Skin of body (tissue), 2 donors: ENCODE measurements around the gene GNAS. TPM values are rescaled to one million over a fixed set of nuclear protein-coding genes. Genes with fewer than 3 reads are reported as not detected.
"Not testable (repeated sequence)": the region's sequence is repeated elsewhere in the genome, so short reads cannot be mapped to it uniquely, and the experiment has no call there.

Experiments used
- DNase-seq: peaks from one replicate; lab custom pipeline; 2025; lab: John Stamatoyannopoulos, UW
- total RNA-seq: library from RNA; depleted of rRNA; stranded (reverse); fragments of >200 nt; gene quantifications from one replicate; pipeline ENCODE4 v1.2.3, GENCODE V29; 2014

Gene GNAS
- total RNA-seq, 1 donor from 2014 or later: 604 TPM

GRCh38 chr20:58828136-58828535 is 24.4 kb upstream of the GNAS start:
- DNase-seq: no peak

- not testable (repeated sequence) for DNase-seq
Measured at GRCh38 chr20:58828804-58829203, 23.7 kb upstream of the GNAS start.

GRCh38 chr20:58829531-58829941 is 23.0 kb upstream of the GNAS start:
- DNase-seq: no peak

GRCh38 chr20:58832457-58832856 is 20.1 kb upstream of the GNAS start:
- DNase-seq: no peak

- no peak for DNase-seq
Measured at GRCh38 chr20:58833921-58834320, 18.6 kb upstream of the GNAS start.

GRCh38 chr20:58835231-58835630 is 17.3 kb upstream of the GNAS start:
- no peak for DNase-seq

GRCh38 chr20:58836616-58837204 is 15.8 kb upstream of the GNAS start:
- DNase-seq: no peak

GRCh38 chr20:58837717-58838116 is 14.8 kb upstream of the GNAS start:
- no peak for DNase-seq

- no peak for DNase-seq
Measured at GRCh38 chr20:58838174-58838573, 14.3 kb upstream of the GNAS start.

- DNase-seq: no peak
Measured at GRCh38 chr20:58839474-58839874, 13.0 kb upstream of the GNAS start.

GRCh38 chr20:58839991-58840747 is 12.3 kb upstream of the GNAS start:
- no peak for DNase-seq

GRCh38 chr20:58840816-58841538 is 11.5 kb upstream of the GNAS start:
- no peak for DNase-seq

- DNase-seq: no peak
Measured at GRCh38 chr20:58841539-58842264, 10.8 kb upstream of the GNAS start.

GRCh38 chr20:58842276-58842675 is 10.2 kb upstream of the GNAS start:
- DNase-seq: no peak

GRCh38 chr20:58843128-58843556 is 9.4 kb upstream of the GNAS start:
- no peak for DNase-seq

GRCh38 chr20:58845706-58846105 is 6.8 kb upstream of the GNAS start:
- DNase-seq: no peak

- no peak for DNase-seq
Measured at GRCh38 chr20:58847463-58847862, 5.1 kb upstream of the GNAS start.

GRCh38 chr20:58850693-58851174 is 1.8 kb upstream of the GNAS start, which contains the start of gene GNAS-AS1:
TSS of gene GNAS-AS1 (minus strand) at chr20:58850902.
- DNase-seq: peak; percentile 55

GRCh38 chr20:58851221-58851968 is 1.1 kb upstream of the GNAS start:
- no peak for DNase-seq

- no peak for DNase-seq
Measured at GRCh38 chr20:58851969-58852458, 502 bp upstream of the GNAS start.

GRCh38 chr20:58853466-58853865 is 950 bp downstream of the GNAS start:
- DNase-seq: no peak
